SH-SY5Y (cell line): Measurements from ENCODE around the gene APOA5.

ENCODE experiments used
- GATA2 ChIP-seq: IDR thresholded peaks from 2 replicates; pipeline ENCODE4 v1.6.1; 2011; ENCODE audit warnings: mild to moderate bottlenecking, low read depth, low read length
- GATA3 ChIP-seq: IDR thresholded peaks from 2 replicates; pipeline ENCODE4 v1.6.1; 2011; ENCODE audit warnings: low read depth, mild to moderate bottlenecking, low read length, moderate library complexity

GRCh38 chr11:116837231-116838091, 45.8 kb upstream of the APOA5 start, which contains the start of gene APOA1:
- no peak for TF ChIP-seq GATA2
- TF ChIP-seq GATA3 = no peak
